A549 treated with RU486 at 1 μM for 4 hours (cell line): ENCODE measurements around the gene NAGPA. TPM values are rescaled to one million over a fixed set of nuclear protein-coding genes. Genes with fewer than 3 reads are reported as not detected.

Source experiments
- total RNA-seq: library from RNA; stranded (reverse); fragments of 200-300 nt; extraction: Qiagen RNA extraction; gene quantifications from 5 replicates; pipeline ENCODE4 v1.2.3, GENCODE V29; 2022; ENCODE audit warnings: low read depth

The NAGPA gene, protein sequence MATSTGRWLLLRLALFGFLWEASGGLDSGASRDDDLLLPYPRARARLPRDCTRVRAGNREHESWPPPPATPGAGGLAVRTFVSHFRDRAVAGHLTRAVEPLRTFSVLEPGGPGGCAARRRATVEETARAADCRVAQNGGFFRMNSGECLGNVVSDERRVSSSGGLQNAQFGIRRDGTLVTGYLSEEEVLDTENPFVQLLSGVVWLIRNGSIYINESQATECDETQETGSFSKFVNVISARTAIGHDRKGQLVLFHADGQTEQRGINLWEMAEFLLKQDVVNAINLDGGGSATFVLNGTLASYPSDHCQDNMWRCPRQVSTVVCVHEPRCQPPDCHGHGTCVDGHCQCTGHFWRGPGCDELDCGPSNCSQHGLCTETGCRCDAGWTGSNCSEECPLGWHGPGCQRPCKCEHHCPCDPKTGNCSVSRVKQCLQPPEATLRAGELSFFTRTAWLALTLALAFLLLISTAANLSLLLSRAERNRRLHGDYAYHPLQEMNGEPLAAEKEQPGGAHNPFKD
- 13.1 to 20.2 TPM (median 17.0 TPM) in 5 replicates for total RNA-seq

DNA sequence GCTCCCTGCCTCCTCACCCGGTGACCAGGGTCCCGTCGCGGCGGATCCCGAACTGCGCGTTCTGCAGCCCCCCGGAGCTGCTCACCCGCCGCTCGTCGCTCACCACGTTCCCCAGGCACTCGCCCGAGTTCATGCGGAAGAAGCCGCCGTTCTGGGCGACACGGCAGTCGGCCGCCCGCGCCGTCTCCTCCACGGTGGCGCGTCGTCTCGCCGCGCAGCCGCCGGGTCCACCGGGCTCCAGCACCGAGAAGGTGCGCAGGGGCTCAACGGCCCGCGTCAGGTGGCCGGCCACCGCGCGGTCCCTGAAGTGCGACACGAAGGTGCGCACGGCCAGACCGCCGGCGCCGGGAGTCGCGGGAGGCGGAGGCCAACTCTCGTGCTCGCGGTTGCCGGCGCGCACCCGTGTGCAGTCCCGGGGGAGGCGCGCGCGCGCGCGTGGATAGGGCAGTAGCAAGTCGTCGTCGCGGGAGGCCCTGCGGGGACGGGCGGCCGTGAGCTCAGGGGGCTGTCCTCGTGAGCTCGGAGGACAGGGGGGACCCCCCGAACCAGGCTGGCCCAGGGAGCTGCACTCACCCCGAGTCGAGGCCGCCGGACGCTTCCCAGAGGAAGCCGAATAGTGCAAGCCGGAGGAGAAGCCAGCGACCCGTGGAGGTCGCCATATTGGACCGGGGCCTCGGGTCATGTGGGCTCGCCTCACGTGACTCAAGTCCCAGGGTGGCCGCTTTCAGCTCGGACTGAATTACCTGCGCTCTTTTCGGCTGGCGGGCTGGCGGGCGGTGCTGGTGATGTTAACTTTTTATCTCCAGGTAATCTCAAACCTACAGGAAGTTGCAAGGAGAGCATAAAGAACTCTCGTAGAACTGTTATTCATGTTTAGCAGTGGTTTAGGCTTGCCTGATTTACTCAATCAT lies at the start of gene NAGPA:
TSS of gene NAGPA (minus strand) at position 680 of the 911 bp plus-strand sequence. CDS start at position 659, 21 bp downstream.

DNA sequence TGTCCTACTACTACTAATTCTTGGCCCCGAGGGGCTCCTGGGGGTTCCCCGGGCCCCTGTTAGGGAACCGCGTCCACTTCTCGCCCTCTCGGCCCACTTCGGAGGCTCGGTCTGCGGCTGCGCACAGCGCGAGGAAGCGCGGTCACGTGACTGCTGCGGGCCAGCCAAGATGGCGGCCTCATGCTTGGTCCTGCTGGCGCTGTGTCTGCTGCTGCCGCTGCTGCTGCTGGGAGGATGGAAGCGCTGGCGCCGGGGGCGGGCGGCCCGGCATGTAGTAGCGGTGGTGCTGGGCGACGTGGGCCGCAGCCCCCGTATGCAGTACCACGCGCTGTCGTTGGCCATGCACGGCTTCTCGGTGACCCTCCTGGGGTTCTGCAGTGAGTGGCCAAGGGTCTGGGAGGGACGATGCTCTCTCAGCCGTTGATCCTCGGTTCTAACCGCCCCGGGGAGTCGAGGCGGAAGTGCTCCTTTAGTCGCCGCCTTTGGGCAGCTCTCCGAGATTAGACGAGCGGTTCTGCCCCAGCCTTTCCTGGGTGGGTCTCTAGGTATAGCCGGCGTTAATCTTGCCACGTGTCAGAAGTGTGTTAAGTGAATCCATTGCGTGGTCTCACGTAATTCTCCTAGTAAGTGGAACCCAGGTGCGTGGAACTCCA lies 38.1 kb upstream of the NAGPA start, which contains the start of gene ALG1:
TSS of gene ALG1 (plus strand) at position 163 of the 653 bp plus-strand sequence. CDS start at position 170, 7 bp downstream.

DNA sequence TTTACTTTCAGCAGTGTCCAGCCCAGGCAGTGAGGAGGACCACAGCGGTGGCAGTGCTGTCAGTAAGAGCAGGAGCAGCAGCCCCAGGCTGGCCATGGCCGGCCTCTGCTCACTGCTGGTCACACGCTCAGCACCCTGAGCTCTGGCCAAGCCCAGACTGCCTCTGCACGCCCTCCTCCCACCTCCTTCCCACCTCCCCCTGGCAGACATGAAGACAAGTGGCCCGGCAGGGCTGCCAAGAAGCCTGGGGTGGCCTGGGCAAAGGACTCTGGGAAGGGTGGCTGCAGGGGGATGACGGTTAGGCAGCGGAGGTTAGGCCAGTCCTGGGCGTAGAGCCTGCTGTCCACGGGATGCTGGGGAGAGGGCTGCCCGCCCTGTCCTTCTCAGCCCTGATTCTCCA lies 32.1 kb upstream of the NAGPA start, which contains the start of gene C16orf89:
TSS of gene C16orf89 (minus strand) at position 144 of the 400 bp plus-strand sequence. CDS start at position 96, 48 bp downstream.

Other genes starting within 250 kb of the NAGPA start
- not detected in 5 replicates for gene SEPTIN12, start 245.6 kb downstream of the NAGPA start, total RNA-seq
- not detected in 5 replicates for gene SMIM22, start 238.6 kb downstream of the NAGPA start, total RNA-seq
- 10.1 to 16.3 TPM (median 14.8 TPM) in 5 replicates for gene ROGDI, start 231.3 kb downstream of the NAGPA start, total RNA-seq
- 37.5 to 43.5 TPM (median 41.5 TPM) in 5 replicates for gene GLYR1, start 186.6 kb downstream of the NAGPA start, total RNA-seq
- gene UBN1, start 186.5 kb downstream of the NAGPA start, total RNA-seq: 23.8 to 29.8 TPM (median 27.4 TPM) in 5 replicates
- gene PPL, start 96.8 kb downstream of the NAGPA start, total RNA-seq: 1.9 to 2.7 TPM (median 2.4 TPM) in 5 replicates
- gene SEC14L5, start 75.6 kb downstream of the NAGPA start, total RNA-seq: 0.05 to 0.09 TPM (median 0.06 TPM) in 4 of 5 replicates, not detected in the other
- not detected in 5 replicates for gene C16orf89, start 32.0 kb upstream of the NAGPA start, total RNA-seq
- gene ALG1, start 37.9 kb upstream of the NAGPA start, total RNA-seq: 31.9 to 41.2 TPM (median 38.8 TPM) in 5 replicates
- 21.2 to 31.0 TPM (median 26.8 TPM) in 5 replicates for gene EEF2KMT, start 63.9 kb upstream of the NAGPA start, total RNA-seq